ENCODE measurements around the gene YY1.
"Not testable (repeated sequence)": the region's sequence is repeated elsewhere in the genome, so short reads cannot be mapped to it uniquely, and the experiment has no call there.

The YY1 gene

GRCh38 chr14:100225169-100225568 is 13.8 kb upstream of the YY1 start:
- H3K9me3 Mint-ChIP-seq, result no peaks in the 10 kb centered on the region
- peaks cover 23% of the 10 kb centered on the region for H3K4me1 Mint-ChIP-seq
- peak overlapping the region; percentile 8 for H3K4me3 Mint-ChIP-seq
- H3K36me3 Mint-ChIP-seq, result no peaks in the 10 kb centered on the region
- H3K27ac Mint-ChIP-seq, result peak overlapping the region; percentile 73
- no peaks in the 10 kb centered on the region for H3K27me3 Mint-ChIP-seq

- Mint-ChIP-seq H3K9me3 (no peaks in the 10 kb centered on the region), H3K27me3 (no peaks in the 10 kb centered on the region), H3K4me3 (no peak overlapping the region), H3K27ac (peak overlapping the region; percentile 33), H3K36me3 (no peaks in the 10 kb centered on the region), H3K4me1 (peaks cover 53% of the 10 kb centered on the region)
Measured at GRCh38 chr14:100230361-100230760, 8.6 kb upstream of the YY1 start.

- H3K36me3 Mint-ChIP-seq, result peaks cover 5% of the 10 kb centered on the region
- no peaks in the 10 kb centered on the region for H3K9me3 Mint-ChIP-seq
- H3K27me3 Mint-ChIP-seq, result no peaks in the 10 kb centered on the region
- H3K27ac Mint-ChIP-seq, result peak overlapping the region; percentile 59
- peaks cover 54% of the 10 kb centered on the region for H3K4me1 Mint-ChIP-seq
- H3K4me3 Mint-ChIP-seq, result peak overlapping the region; percentile 42
Measured at GRCh38 chr14:100234511-100234910, 4.4 kb upstream of the YY1 start.

GRCh38 chr14:100236271-100236818 is 2.6 kb upstream of the YY1 start:
- H3K4me3 Mint-ChIP-seq, result peak overlapping the region; percentile 99
- not testable (repeated sequence) for H3K27me3 Mint-ChIP-seq, H3K9me3 Mint-ChIP-seq, H3K36me3 Mint-ChIP-seq
- H3K27ac Mint-ChIP-seq, result peak overlapping the region; percentile 99
- peaks cover 51% of the 10 kb centered on the region for H3K4me1 Mint-ChIP-seq

- Mint-ChIP-seq H3K27me3 (no peaks in the 10 kb centered on the region), H3K36me3 (peaks cover 10% of the 10 kb centered on the region), H3K4me1 (peaks cover 53% of the 10 kb centered on the region), H3K4me3 (peak overlapping the region; percentile 99), H3K27ac (peak overlapping the region; percentile 99), H3K9me3 (no peaks in the 10 kb centered on the region)
Measured at GRCh38 chr14:100236881-100237280, 2.1 kb upstream of the YY1 start.

GRCh38 chr14:100237735-100238418 is 1.1 kb upstream of the YY1 start:
- H3K27ac Mint-ChIP-seq, result peak overlapping the region; percentile 99
- H3K27me3 Mint-ChIP-seq, result no peaks in the 10 kb centered on the region
- peaks cover 55% of the 10 kb centered on the region for H3K4me1 Mint-ChIP-seq
- peak overlapping the region; percentile 99 for H3K4me3 Mint-ChIP-seq
- no peaks in the 10 kb centered on the region for H3K9me3 Mint-ChIP-seq
- peaks cover 16% of the 10 kb centered on the region for H3K36me3 Mint-ChIP-seq

GRCh38 chr14:100239211-100239839 is 381 bp downstream of the YY1 start:
- Mint-ChIP-seq H3K27ac (peak overlapping the region; percentile 87), H3K4me3 (peak overlapping the region; percentile 79), H3K27me3 (no peaks in the 10 kb centered on the region)

GRCh38 chr14:100239840-100240667 is 1.1 kb downstream of the YY1 start:
- H3K27me3 Mint-ChIP-seq, result no peaks in the 10 kb centered on the region
- H3K27ac Mint-ChIP-seq, result peak overlapping the region; percentile 96
- peaks cover 20% of the 10 kb centered on the region for H3K36me3 Mint-ChIP-seq
- no peaks in the 10 kb centered on the region for H3K9me3 Mint-ChIP-seq
- peaks cover 52% of the 10 kb centered on the region for H3K4me1 Mint-ChIP-seq
- peak overlapping the region; percentile 98 for H3K4me3 Mint-ChIP-seq

More at GRCh38 chr14:100239211-100239839, 381 bp downstream of the YY1 start:
- Mint-ChIP-seq H3K4me1 (peaks cover 55% of the 10 kb centered on the region), H3K36me3 (peaks cover 20% of the 10 kb centered on the region), H3K9me3 (no peaks in the 10 kb centered on the region)

- H3K9me3 Mint-ChIP-seq, result no peaks in the 10 kb centered on the region
- peaks cover 20% of the 10 kb centered on the region for H3K36me3 Mint-ChIP-seq
- peaks cover 53% of the 10 kb centered on the region for H3K4me1 Mint-ChIP-seq
- peak overlapping the region; percentile 96 for H3K27ac Mint-ChIP-seq
- no peaks in the 10 kb centered on the region for H3K27me3 Mint-ChIP-seq
- peak overlapping the region; percentile 98 for H3K4me3 Mint-ChIP-seq
Measured at GRCh38 chr14:100240668-100241032, 1.7 kb downstream of the YY1 start.

- H3K36me3 Mint-ChIP-seq, result peaks cover 20% of the 10 kb centered on the region
- no peaks in the 10 kb centered on the region for H3K9me3 Mint-ChIP-seq
- H3K27me3 Mint-ChIP-seq, result no peaks in the 10 kb centered on the region
- peaks cover 54% of the 10 kb centered on the region for H3K4me1 Mint-ChIP-seq
- H3K27ac Mint-ChIP-seq, result peak overlapping the region; percentile 96
- H3K4me3 Mint-ChIP-seq, result peak overlapping the region; percentile 98
Measured at GRCh38 chr14:100241279-100241678, 2.3 kb downstream of the YY1 start.

- H3K36me3 Mint-ChIP-seq, result peaks cover 18% of the 10 kb centered on the region
- H3K27me3 Mint-ChIP-seq, result no peaks in the 10 kb centered on the region
- H3K9me3 Mint-ChIP-seq, result no peaks in the 10 kb centered on the region
- peak overlapping the region; percentile 74 for H3K27ac Mint-ChIP-seq
- peaks cover 59% of the 10 kb centered on the region for H3K4me1 Mint-ChIP-seq
- peak overlapping the region; percentile 78 for H3K4me3 Mint-ChIP-seq
Measured at GRCh38 chr14:100243020-100243419, 4.1 kb downstream of the YY1 start.

GRCh38 chr14:100246809-100247428 is 8.0 kb downstream of the YY1 start:
- Mint-ChIP-seq H3K36me3 (peaks cover 11% of the 10 kb centered on the region), H3K27ac (no peak overlapping the region)

GRCh38 chr14:100250732-100251465 is 12.0 kb downstream of the YY1 start:
- peaks cover 80% of the 10 kb centered on the region for H3K4me1 Mint-ChIP-seq
- H3K9me3 Mint-ChIP-seq, result no peaks in the 10 kb centered on the region
- no peak overlapping the region for H3K4me3 Mint-ChIP-seq
- peaks cover 4% of the 10 kb centered on the region for H3K36me3 Mint-ChIP-seq
- peak overlapping the region; percentile 5 for H3K27ac Mint-ChIP-seq
- no peaks in the 10 kb centered on the region for H3K27me3 Mint-ChIP-seq

More at GRCh38 chr14:100246809-100247428, 8.0 kb downstream of the YY1 start:
- no peaks in the 10 kb centered on the region for H3K27me3 Mint-ChIP-seq
- H3K4me1 Mint-ChIP-seq, result peaks cover 77% of the 10 kb centered on the region
- H3K4me3 Mint-ChIP-seq, result peak overlapping the region; percentile 33
- no peaks in the 10 kb centered on the region for H3K9me3 Mint-ChIP-seq

GRCh38 chr14:100252684-100253083 is 13.7 kb downstream of the YY1 start:
- H3K4me1 Mint-ChIP-seq, result peaks cover 80% of the 10 kb centered on the region
- peak overlapping the region; percentile 30 for H3K27ac Mint-ChIP-seq
- H3K4me3 Mint-ChIP-seq, result no peak overlapping the region
- no peaks in the 10 kb centered on the region for H3K9me3 Mint-ChIP-seq
- H3K27me3 Mint-ChIP-seq, result no peaks in the 10 kb centered on the region
- H3K36me3 Mint-ChIP-seq, result peaks cover 11% of the 10 kb centered on the region
